CD4-positive, CD25-positive, alpha-beta regulatory T cell (primary cell): ENCODE results near the gene LAD1. TPM values are rescaled to one million over a fixed set of nuclear protein-coding genes. Genes with fewer than 3 reads are reported as not detected.
A peak's percentile ranks its signal among the peaks of the same experiment; 100 is the strongest.

Experiments
- ATAC-seq, 2 donors: fragments of 150-1000 bp; cut with Tn5 transposase; one replicate each; pipeline ENCODE4 v1.10.0; 2021; ENCODE audit warnings: low read depth in 2 of 2, moderate number of reproducible peaks in 2 of 2, moderate library complexity in 1 of 2
- DNase-seq, 3 donors: peaks; one replicate each; pipeline versions ENCODE4 v3.0.0 to v3.0.0-alpha.2; 2012 to 2022; ENCODE audit warnings: mixed read lengths in 1 of 3
- H3K27ac ChIP-seq: one replicate; pipeline ENCODE4 v1.7.0; 2013; ENCODE audit warnings: mild to moderate bottlenecking, low read length; ENCODE audit not compliant: insufficient read depth, poor library complexity, severe bottlenecking
- H3K27me3 ChIP-seq: one replicate; pipeline ENCODE4 v1.7.0; 2013; ENCODE audit warnings: low read length; ENCODE audit not compliant: control insufficient read depth, insufficient read depth
- H3K36me3 ChIP-seq: one replicate; pipeline ENCODE4 v1.7.0; 2013; ENCODE audit warnings: mild to moderate bottlenecking, low read length, moderate library complexity; ENCODE audit not compliant: control insufficient read depth, insufficient read depth
- H3K4me1 ChIP-seq: 2 replicates; pipeline ENCODE4 v1.7.0; 2013; ENCODE audit warnings: mild to moderate bottlenecking, low read length; ENCODE audit not compliant: insufficient read depth, control insufficient read depth, poor library complexity, severe bottlenecking
- H3K4me3 ChIP-seq: one replicate; pipeline ENCODE4 v1.7.0; 2013; ENCODE audit warnings: low read depth, mild to moderate bottlenecking, low read length, moderate library complexity
- H3K9me3 ChIP-seq, 2 experiments: 1 replicate in 1 of 2; 2 replicates in 1 of 2; pipeline ENCODE4 v1.7.0; 2013; ENCODE audit warnings: low read length in 2 of 2, mild to moderate bottlenecking in 1 of 2, moderate library complexity in 1 of 2; ENCODE audit not compliant: control insufficient read depth in 2 of 2
- H3K27ac Mint-ChIP-seq, 3 donors: one replicate each; pipeline ENCODE4 v1.8.0; 2020 to 2022; ENCODE audit warnings: mild to moderate bottlenecking in 3 of 3, mixed read lengths in 3 of 3, moderate library complexity in 2 of 3
- H3K27me3 Mint-ChIP-seq: one replicate; pipeline ENCODE4 v1.8.0; 2022; ENCODE audit warnings: mild to moderate bottlenecking, mixed read lengths
- H3K36me3 Mint-ChIP-seq: one replicate; pipeline ENCODE4 v1.8.0; 2020; ENCODE audit warnings: mixed read lengths
- H3K4me1 Mint-ChIP-seq, 4 donors: one replicate each; pipeline ENCODE4 v1.8.0; 2020 to 2022; ENCODE audit warnings: mixed read lengths in 4 of 4, mild to moderate bottlenecking in 1 of 4
- H3K4me3 Mint-ChIP-seq, 4 donors: one replicate each; pipeline ENCODE4 v1.8.0; 2020 to 2022; ENCODE audit warnings: mild to moderate bottlenecking in 4 of 4, mixed read lengths in 4 of 4, moderate library complexity in 3 of 4
- H3K9me3 Mint-ChIP-seq, 7 donors: one replicate each; pipeline ENCODE4 v1.8.0; 2020 to 2022; ENCODE audit warnings: mixed read lengths in 7 of 7, mild to moderate bottlenecking in 3 of 7, moderate library complexity in 2 of 7
- polyA plus RNA-seq, 4 donors: library from polyadenylated mRNA; unstranded; fragments of 300-500 nt; fragmentation: Illumina TruSeq; gene quantifications; one replicate each; pipeline ENCODE4 v1.2.3, GENCODE V29; 2021
- total RNA-seq: library from RNA; stranded (reverse); gene quantifications from one replicate; pipeline ENCODE4 v1.2.3, GENCODE V29; 2022

LAD1 gene
- total and polyA plus RNA-seq, 5 donors from 2014 or later, result not detected

GRCh38 chr1:201354901-201355295 lies 44.2 kb downstream of the LAD1 start:
- H3K4me1 Mint-ChIP-seq, result no peaks in the 10 kb centered on the region

GRCh38 chr1:201354151-201354900 lies 44.8 kb downstream of the LAD1 start:
- H3K27me3 ChIP-seq, result no peaks in the 10 kb centered on the region
- Mint-ChIP-seq H3K27me3 (peaks cover 4% of the 10 kb centered on the region), H3K27ac (no peak overlapping the region), H3K9me3 (peaks cover 0 to 3% (median 0%) of the 10 kb centered on the region in 7 donors), H3K4me3 (no peak overlapping the region), H3K4me1 (no peaks in the 10 kb centered on the region), H3K36me3 (no peaks in the 10 kb centered on the region)
- no peaks in the 10 kb centered on the region for H3K9me3 ChIP-seq
- H3K36me3 ChIP-seq, result no peaks in the 10 kb centered on the region
- no peaks in the 10 kb centered on the region for H3K4me1 ChIP-seq
- DNase-seq (no peak), ATAC-seq (no peak)
- no peak overlapping the region for H3K4me3 ChIP-seq
- no peak overlapping the region for H3K27ac ChIP-seq

More at GRCh38 chr1:201354901-201355295, 44.2 kb downstream of the LAD1 start:
- Mint-ChIP-seq H3K4me3 (no peak overlapping the region), H3K27me3 (peaks cover 7% of the 10 kb centered on the region), H3K9me3 (peaks cover 0 to 2% (median 0%) of the 10 kb centered on the region in 7 donors), H3K27ac (no peak overlapping the region), H3K36me3 (no peaks in the 10 kb centered on the region)
- no peaks in the 10 kb centered on the region for H3K9me3 ChIP-seq
- no peaks in the 10 kb centered on the region for H3K36me3 ChIP-seq
- H3K4me3 ChIP-seq, result no peak overlapping the region
- no peaks in the 10 kb centered on the region for H3K27me3 ChIP-seq
- DNase-seq (no peak), ATAC-seq (no peak)
- no peaks in the 10 kb centered on the region for H3K4me1 ChIP-seq
- H3K27ac ChIP-seq, result no peak overlapping the region

- Mint-ChIP-seq H3K4me3 (no peak overlapping the region), H3K4me1 (no peaks in the 10 kb centered on the region), H3K9me3 (peaks cover 0 to 3% (median 0%) of the 10 kb centered on the region in 7 donors), H3K36me3 (no peaks in the 10 kb centered on the region), H3K27me3 (peaks cover 4% of the 10 kb centered on the region), H3K27ac (no peak overlapping the region)
- Histone ChIP-seq H3K4me3 (no peak overlapping the region), H3K9me3 (no peaks in the 10 kb centered on the region), H3K27me3 (no peaks in the 10 kb centered on the region), H3K4me1 (no peaks in the 10 kb centered on the region), H3K36me3 (no peaks in the 10 kb centered on the region), H3K27ac (no peak overlapping the region)
- ATAC-seq (no peak), DNase-seq (no peak)
These were observed 45.8 kb downstream of the LAD1 start for GRCh38 chr1:201353186-201353940.

GRCh38 chr1:201351617-201352016 lies 47.5 kb downstream of the LAD1 start:
- H3K9me3 Mint-ChIP-seq, result peaks cover 0 to 3% (median 0%) of the 10 kb centered on the region in 7 donors
- no peak overlapping the region for H3K27ac Mint-ChIP-seq
- no peak overlapping the region for H3K4me3 ChIP-seq
- no peaks in the 10 kb centered on the region for H3K36me3 Mint-ChIP-seq
- ATAC-seq, result no peak
- no peaks in the 10 kb centered on the region for H3K36me3 ChIP-seq
- H3K4me1 ChIP-seq, result no peaks in the 10 kb centered on the region
- H3K27me3 Mint-ChIP-seq, result peaks cover 11% of the 10 kb centered on the region
- H3K4me3 Mint-ChIP-seq, result no peak overlapping the region
- H3K27me3 ChIP-seq, result peaks cover 4% of the 10 kb centered on the region
- DNase-seq, result no peak
- no peaks in the 10 kb centered on the region for H3K9me3 ChIP-seq
- no peaks in the 10 kb centered on the region for H3K4me1 Mint-ChIP-seq
- H3K27ac ChIP-seq, result no peak overlapping the region

- Histone ChIP-seq H3K4me1 (no peaks in the 10 kb centered on the region), H3K36me3 (no peaks in the 10 kb centered on the region), H3K27me3 (peaks cover 4% of the 10 kb centered on the region), H3K4me3 (no peak overlapping the region), H3K27ac (no peak overlapping the region), H3K9me3 (no peaks in the 10 kb centered on the region)
- Mint-ChIP-seq H3K36me3 (no peaks in the 10 kb centered on the region), H3K4me1 (no peaks in the 10 kb centered on the region), H3K4me3 (no peak overlapping the region), H3K27ac (peak overlapping the region in 1 of 3 donors; percentile 35), H3K27me3 (peaks cover 13% of the 10 kb centered on the region), H3K9me3 (peaks cover 0 to 3% (median 0%) of the 10 kb centered on the region in 7 donors)
- DNase-seq, result no peak
- no peak for ATAC-seq
These were observed 48.2 kb downstream of the LAD1 start for GRCh38 chr1:201350884-201351283.

- ATAC-seq (no peak), DNase-seq (no peak)
- Histone ChIP-seq H3K4me3 (no peak overlapping the region), H3K27me3 (peaks cover 4% of the 10 kb centered on the region), H3K36me3 (no peaks in the 10 kb centered on the region), H3K9me3 (no peaks in the 10 kb centered on the region), H3K4me1 (no peaks in the 10 kb centered on the region), H3K27ac (no peak overlapping the region)
- no peaks in the 10 kb centered on the region for H3K4me1 Mint-ChIP-seq
- H3K9me3 Mint-ChIP-seq, result peaks cover 0 to 3% (median 0%) of the 10 kb centered on the region in 7 donors
- H3K4me3 Mint-ChIP-seq, result no peak overlapping the region
- peak overlapping the region in 1 of 3 donors; percentile 78 for H3K27ac Mint-ChIP-seq
- peaks cover 13% of the 10 kb centered on the region for H3K27me3 Mint-ChIP-seq
- H3K36me3 Mint-ChIP-seq, result no peaks in the 10 kb centered on the region
These were observed 48.8 kb downstream of the LAD1 start for GRCh38 chr1:201350361-201350725.

- peaks cover 4% of the 10 kb centered on the region for H3K27me3 ChIP-seq
- H3K9me3 ChIP-seq, result no peaks in the 10 kb centered on the region
- H3K27ac Mint-ChIP-seq, result no peak overlapping the region
- no peak overlapping the region for H3K4me3 ChIP-seq
- no peak overlapping the region for H3K27ac ChIP-seq
- no peak overlapping the region for H3K4me3 Mint-ChIP-seq
- DNase-seq (no peak), ATAC-seq (no peak)
- no peaks in the 10 kb centered on the region for H3K36me3 ChIP-seq
- H3K9me3 Mint-ChIP-seq, result peaks cover 0 to 3% (median 0%) of the 10 kb centered on the region in 7 donors
- no peaks in the 10 kb centered on the region for H3K4me1 ChIP-seq
- no peaks in the 10 kb centered on the region for H3K4me1 Mint-ChIP-seq
- no peaks in the 10 kb centered on the region for H3K36me3 Mint-ChIP-seq
- H3K27me3 Mint-ChIP-seq, result peaks cover 13% of the 10 kb centered on the region
These were observed 50.0 kb downstream of the LAD1 start for GRCh38 chr1:201349092-201349491.
